Keratinocyte (primary cell): ENCODE measurements around the gene SPATA45.

Source experiments
- EZH2 ChIP-seq: IDR thresholded peaks from one replicate; pipeline ENCODE4 v1.6.1; 2012; ENCODE audit warnings: inconsistent platforms, mild to moderate bottlenecking, low read length, moderate library complexity
- TF ChIP-seq, protein P1 (sequence below), 3 experiments: IDR thresholded peaks in 1 of 3; conservative IDR thresholded peaks in 1 of 3; optimal IDR thresholded peaks in 1 of 3; 2 replicates in 2 of 3; 3 replicates in 1 of 3; pipeline versions ENCODE3 to v1.5.1; 2011; ENCODE audit warnings: low read length in 3 of 3, mild to moderate bottlenecking in 3 of 3, moderate library complexity in 2 of 3, control low read depth in 1 of 3, inconsistent platforms in 1 of 3; ENCODE audit not compliant: insufficient read depth in 2 of 3; ENCODE audit errors: extremely low read depth in 1 of 3

DNA sequence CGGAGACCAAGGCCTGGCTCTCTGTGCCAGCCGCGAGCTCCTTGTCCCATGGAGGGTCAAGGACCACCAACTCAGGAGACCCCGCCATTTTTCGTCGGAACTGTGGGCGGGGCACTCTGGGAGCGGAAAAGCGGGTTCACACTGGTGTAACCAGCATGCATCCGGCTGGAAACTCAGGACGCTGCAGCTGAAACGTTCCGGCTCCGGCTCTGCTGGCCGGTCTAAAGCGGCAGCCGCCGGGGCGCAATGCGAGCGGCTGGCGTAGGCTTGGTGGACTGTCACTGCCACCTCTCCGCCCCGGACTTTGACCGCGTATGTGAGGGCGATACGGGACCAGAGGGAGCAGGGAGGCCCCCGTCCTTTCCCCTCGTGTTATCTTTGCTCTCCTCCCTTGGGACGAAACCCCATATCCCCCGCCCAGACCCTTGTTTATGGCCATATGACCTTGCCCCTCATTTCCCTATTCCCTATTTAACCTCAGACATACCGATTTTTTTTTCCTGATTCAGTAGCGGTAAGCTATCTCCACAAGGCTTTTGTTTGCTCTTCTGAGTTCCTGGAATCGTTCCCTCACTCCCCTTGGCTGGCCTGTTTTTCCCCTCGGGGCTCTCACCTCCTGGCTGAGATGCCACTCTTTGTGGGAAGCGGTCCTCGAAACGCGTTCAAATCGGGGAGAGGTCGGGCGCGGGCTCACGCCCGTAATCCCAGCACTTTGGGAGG is 55.6 kb downstream of the SPATA45 start, which contains the start of the genes NSL1 and TATDN3:
- TF ChIP-seq, protein P1, sequence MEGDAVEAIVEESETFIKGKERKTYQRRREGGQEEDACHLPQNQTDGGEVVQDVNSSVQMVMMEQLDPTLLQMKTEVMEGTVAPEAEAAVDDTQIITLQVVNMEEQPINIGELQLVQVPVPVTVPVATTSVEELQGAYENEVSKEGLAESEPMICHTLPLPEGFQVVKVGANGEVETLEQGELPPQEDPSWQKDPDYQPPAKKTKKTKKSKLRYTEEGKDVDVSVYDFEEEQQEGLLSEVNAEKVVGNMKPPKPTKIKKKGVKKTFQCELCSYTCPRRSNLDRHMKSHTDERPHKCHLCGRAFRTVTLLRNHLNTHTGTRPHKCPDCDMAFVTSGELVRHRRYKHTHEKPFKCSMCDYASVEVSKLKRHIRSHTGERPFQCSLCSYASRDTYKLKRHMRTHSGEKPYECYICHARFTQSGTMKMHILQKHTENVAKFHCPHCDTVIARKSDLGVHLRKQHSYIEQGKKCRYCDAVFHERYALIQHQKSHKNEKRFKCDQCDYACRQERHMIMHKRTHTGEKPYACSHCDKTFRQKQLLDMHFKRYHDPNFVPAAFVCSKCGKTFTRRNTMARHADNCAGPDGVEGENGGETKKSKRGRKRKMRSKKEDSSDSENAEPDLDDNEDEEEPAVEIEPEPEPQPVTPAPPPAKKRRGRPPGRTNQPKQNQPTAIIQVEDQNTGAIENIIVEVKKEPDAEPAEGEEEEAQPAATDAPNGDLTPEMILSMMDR (optimal IDR thresholded peaks at IDR 0.05 in 1 of 3, IDR thresholded peaks at IDR 0.05 in 1 of 3, conservative IDR thresholded peaks at IDR 0.05 in 1 of 3; ENCODE audit: extremely low read depth in 1 of 3, insufficient read depth in 2 of 3, low read length in 3 of 3), result no peak
- no peak for TF ChIP-seq EZH2
